GOT3 (cell line): ENCODE results near the gene AFAP1L2.

Experiments
- DNase-seq: peaks from one replicate; lab custom pipeline; 2025; ENCODE audit warnings: mixed read lengths; lab: John Stamatoyannopoulos, UW

AFAP1L2 gene

GRCh38 chr10:114404171-114405010 lies at the start of gene AFAP1L2:
Gene AFAP1L2 (minus strand): TSS chr10:114404502. CDS start chr10:114404455, 47 bp downstream.
- no peak for DNase-seq

- no peak for DNase-seq
Observed at GRCh38 chr10:114453576-114453975, 49.3 kb upstream of the AFAP1L2 start.

- no peak for DNase-seq
Observed at GRCh38 chr10:114448897-114449296, 44.6 kb upstream of the AFAP1L2 start.

- no peak for DNase-seq
Observed at GRCh38 chr10:114445332-114445731, 41.0 kb upstream of the AFAP1L2 start.

- no peak for DNase-seq
Observed at GRCh38 chr10:114444819-114445218, 40.5 kb upstream of the AFAP1L2 start.

GRCh38 chr10:114442091-114442630 lies 37.9 kb upstream of the AFAP1L2 start:
- no peak for DNase-seq

GRCh38 chr10:114441107-114441506 lies 36.8 kb upstream of the AFAP1L2 start:
- no peak for DNase-seq

- DNase-seq, result no peak
Observed at GRCh38 chr10:114437473-114438292, 33.4 kb upstream of the AFAP1L2 start.

GRCh38 chr10:114436941-114437340 lies 32.6 kb upstream of the AFAP1L2 start:
- DNase-seq, result no peak

GRCh38 chr10:114432566-114433093 lies 28.3 kb upstream of the AFAP1L2 start:
- no peak for DNase-seq

GRCh38 chr10:114431414-114432135 lies 27.3 kb upstream of the AFAP1L2 start:
- DNase-seq, result no peak

- DNase-seq, result no peak
Observed at GRCh38 chr10:114430688-114431413, 26.5 kb upstream of the AFAP1L2 start.

GRCh38 chr10:114429581-114430335 lies 25.5 kb upstream of the AFAP1L2 start:
- DNase-seq, result no peak

- DNase-seq, result no peak
Observed at GRCh38 chr10:114427124-114427852, 23.0 kb upstream of the AFAP1L2 start.

- DNase-seq, result no peak
Observed at GRCh38 chr10:114426476-114426875, 22.2 kb upstream of the AFAP1L2 start.

GRCh38 chr10:114420811-114421485 lies 16.6 kb upstream of the AFAP1L2 start:
- no peak for DNase-seq

GRCh38 chr10:114418109-114418508 lies 13.8 kb upstream of the AFAP1L2 start:
- no peak for DNase-seq

GRCh38 chr10:114412907-114413797 lies 8.8 kb upstream of the AFAP1L2 start:
- DNase-seq, result no peak
